PC-9 (cell line): ENCODE measurements around the gene RMI1.

Source experiments
- EZH2 ChIP-seq: fragments of 200-600 bp; sonication (generic); IDR thresholded peaks from 2 replicates; pipeline ENCODE4 v1.8.0; 2017; ENCODE audit warnings: antibody characterized with exemption, low read depth
- TF ChIP-seq, protein P1 (sequence below): fragments of 200-600 bp; sonication (generic); conservative IDR thresholded peaks from 2 replicates; pipeline ENCODE4 v1.6.1; 2017; ENCODE audit warnings: mixed run types, antibody characterized with exemption, mild to moderate bottlenecking, moderate library complexity

DNA sequence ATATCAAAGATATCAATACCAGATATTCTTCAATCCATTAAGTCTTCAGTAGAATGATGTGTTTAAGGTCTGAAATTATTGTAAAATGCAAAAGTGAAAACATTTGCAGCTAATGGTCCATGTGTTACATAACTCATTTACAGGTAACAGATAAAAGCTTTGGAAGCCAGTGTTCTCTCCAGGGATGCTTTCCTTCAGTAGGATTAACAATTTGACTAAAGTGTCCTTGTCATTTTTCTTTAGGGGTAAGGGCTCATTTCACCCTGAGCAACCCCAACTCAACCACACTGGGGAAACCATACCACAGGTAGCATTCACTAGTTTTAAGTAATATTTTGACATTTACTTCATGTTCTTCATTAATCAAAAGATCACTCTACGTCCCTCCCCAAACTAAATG is 13.5 kb upstream of the RMI1 start:
- TF ChIP-seq EZH2 = no peak
- TF ChIP-seq, protein P1, sequence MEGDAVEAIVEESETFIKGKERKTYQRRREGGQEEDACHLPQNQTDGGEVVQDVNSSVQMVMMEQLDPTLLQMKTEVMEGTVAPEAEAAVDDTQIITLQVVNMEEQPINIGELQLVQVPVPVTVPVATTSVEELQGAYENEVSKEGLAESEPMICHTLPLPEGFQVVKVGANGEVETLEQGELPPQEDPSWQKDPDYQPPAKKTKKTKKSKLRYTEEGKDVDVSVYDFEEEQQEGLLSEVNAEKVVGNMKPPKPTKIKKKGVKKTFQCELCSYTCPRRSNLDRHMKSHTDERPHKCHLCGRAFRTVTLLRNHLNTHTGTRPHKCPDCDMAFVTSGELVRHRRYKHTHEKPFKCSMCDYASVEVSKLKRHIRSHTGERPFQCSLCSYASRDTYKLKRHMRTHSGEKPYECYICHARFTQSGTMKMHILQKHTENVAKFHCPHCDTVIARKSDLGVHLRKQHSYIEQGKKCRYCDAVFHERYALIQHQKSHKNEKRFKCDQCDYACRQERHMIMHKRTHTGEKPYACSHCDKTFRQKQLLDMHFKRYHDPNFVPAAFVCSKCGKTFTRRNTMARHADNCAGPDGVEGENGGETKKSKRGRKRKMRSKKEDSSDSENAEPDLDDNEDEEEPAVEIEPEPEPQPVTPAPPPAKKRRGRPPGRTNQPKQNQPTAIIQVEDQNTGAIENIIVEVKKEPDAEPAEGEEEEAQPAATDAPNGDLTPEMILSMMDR = no peak
